ENCODE data around the gene PRSS8.

PRSS8 gene

GRCh38 chr16:31089199-31089598 is 46.3 kb downstream of the PRSS8 start:
- Histone ChIP-seq H3K4me3 (ENCODE audit: low read depth in 1 of 2, low read length in 2 of 2) (no peak overlapping the region), H3K79me2 (ENCODE audit: insufficient read depth, low read length) (peaks cover 34% of the 10 kb centered on the region), H4K20me1 (ENCODE audit: insufficient read depth, low read length) (peaks cover 27% of the 10 kb centered on the region; the same call in 1 of the 2 replicates), H3K27ac (ENCODE audit: low read length) (no peak overlapping the region), H3K36me3 (ENCODE audit: insufficient read depth, low read length) (peaks cover 68% of the 10 kb centered on the region), H3K4me2 (ENCODE audit: insufficient read depth, low read length) (no peak overlapping the region), H3K27me3 (ENCODE audit: insufficient read depth, low read length, poor library complexity) (no peaks in the 10 kb centered on the region), H3K9me3 (ENCODE audit: insufficient read depth, low read length, severe bottlenecking) (no peaks in the 10 kb centered on the region), H2AFZ (ENCODE audit: low read depth, low read length) (no peak overlapping the region), H3K9ac (ENCODE audit: low read depth, low read length) (no peak overlapping the region), H3K4me1 (ENCODE audit: insufficient read depth, low read length) (peaks cover 20% of the 10 kb centered on the region)
- no peak for ATAC-seq (ENCODE audit: insufficient read depth, low read depth)
- TF ChIP-seq CTCF (IDR thresholded peaks at IDR 0.05; ENCODE audit: borderline replicate concordance, extremely low read depth, low read length, poor library complexity, severe bottlenecking) (no peak), EZH2 (IDR thresholded peaks at IDR 0.05; ENCODE audit: borderline replicate concordance, low read depth, low read length, severe bottlenecking) (no peak)
- no peak for DNase-seq

- ATAC-seq (ENCODE audit: insufficient read depth, low read depth) (no peak), DNase-seq (no peak)
- peaks cover 73% of the 10 kb centered on the region for H3K36me3 ChIP-seq (ENCODE audit: insufficient read depth, low read length)
- no peak for TF ChIP-seq EZH2 (IDR thresholded peaks at IDR 0.05; ENCODE audit: borderline replicate concordance, low read depth, low read length, severe bottlenecking)
- TF ChIP-seq CTCF (IDR thresholded peaks at IDR 0.05; ENCODE audit: borderline replicate concordance, extremely low read depth, low read length, poor library complexity, severe bottlenecking): no peak
- no peak within 1 kb of the TSS for H3K4me3 ChIP-seq (ENCODE audit: low read depth in 1 of 2, low read length in 2 of 2)
- no peak within 1 kb of the TSS for H2AFZ ChIP-seq (ENCODE audit: low read depth, low read length)
- no peaks in the 10 kb centered on the region for H3K9me3 ChIP-seq (ENCODE audit: insufficient read depth, low read length, severe bottlenecking)
- H3K4me2 ChIP-seq (ENCODE audit: insufficient read depth, low read length): no peak within 1 kb of the TSS
- no peak within 1 kb of the TSS for H3K27ac ChIP-seq (ENCODE audit: low read length)
- no peaks in the 10 kb centered on the region for H3K27me3 ChIP-seq (ENCODE audit: insufficient read depth, low read length, poor library complexity)
- peaks cover 14% of the 10 kb centered on the region for H3K4me1 ChIP-seq (ENCODE audit: insufficient read depth, low read length)
- peaks cover 27% of the 10 kb centered on the region; the same call in 1 of the 2 replicates for H4K20me1 ChIP-seq (ENCODE audit: insufficient read depth, low read length)
- H3K9ac ChIP-seq (ENCODE audit: low read depth, low read length): no peak within 1 kb of the TSS
- H3K79me2 ChIP-seq (ENCODE audit: insufficient read depth, low read length): peaks cover 29% of the 10 kb centered on the region
Measured at GRCh38 chr16:31088459-31089183, 46.9 kb downstream of the PRSS8 start, which contains the start of gene PRSS53. TSS of gene PRSS53 (minus strand) at chr16:31088943. CDS start at chr16:31088809, 134 bp downstream.

- Histone ChIP-seq H2AFZ (ENCODE audit: low read depth, low read length) (no peak overlapping the region), H3K9me3 (ENCODE audit: insufficient read depth, low read length, severe bottlenecking) (no peaks in the 10 kb centered on the region), H3K4me1 (ENCODE audit: insufficient read depth, low read length) (peaks cover 7% of the 10 kb centered on the region), H3K27ac (ENCODE audit: low read length) (no peak overlapping the region), H3K4me2 (ENCODE audit: insufficient read depth, low read length) (no peak overlapping the region), H3K4me3 (ENCODE audit: low read depth in 1 of 2, low read length in 2 of 2) (no peak overlapping the region), H4K20me1 (ENCODE audit: insufficient read depth, low read length) (peaks cover 27% of the 10 kb centered on the region; the same call in 1 of the 2 replicates), H3K36me3 (ENCODE audit: insufficient read depth, low read length) (peaks cover 78% of the 10 kb centered on the region), H3K9ac (ENCODE audit: low read depth, low read length) (no peak overlapping the region), H3K27me3 (ENCODE audit: insufficient read depth, low read length, poor library complexity) (no peaks in the 10 kb centered on the region), H3K79me2 (ENCODE audit: insufficient read depth, low read length) (peaks cover 24% of the 10 kb centered on the region)
- no peak for ATAC-seq (ENCODE audit: insufficient read depth, low read depth)
- TF ChIP-seq CTCF (IDR thresholded peaks at IDR 0.05; ENCODE audit: borderline replicate concordance, extremely low read depth, low read length, poor library complexity, severe bottlenecking) (no peak), EZH2 (IDR thresholded peaks at IDR 0.05; ENCODE audit: borderline replicate concordance, low read depth, low read length, severe bottlenecking) (no peak)
- DNase-seq: no peak
Measured at GRCh38 chr16:31087971-31088370, 47.6 kb downstream of the PRSS8 start.
